Measurements from ENCODE around the gene FMOD.

DNA sequence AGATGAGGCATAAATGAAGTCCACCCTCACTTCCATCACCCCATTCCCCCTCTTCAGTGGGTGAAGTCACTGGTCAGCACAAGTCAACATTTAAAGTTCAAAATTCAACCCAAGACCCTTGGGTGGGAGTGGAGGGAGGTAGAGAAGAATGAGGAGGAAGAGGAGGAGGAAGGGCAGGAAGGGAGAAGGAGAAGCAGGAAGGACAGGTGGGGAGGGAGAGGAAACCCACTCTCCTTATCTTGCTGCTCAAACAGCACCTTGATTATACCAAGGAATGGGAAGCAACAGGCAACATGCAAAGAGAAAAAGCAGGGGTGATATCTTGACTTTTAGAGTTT is 49.6 kb downstream of the FMOD start:
- TF ChIP-seq ZNF274 (IDR thresholded peaks at IDR 0.05; ENCODE audit: low read depth, low read length) (no peak), YY1 (IDR thresholded peaks at IDR 0.05; ENCODE audit: insufficient read depth, insufficient read length) (no peak)
